Common myeloid progenitor, CD34-positive (primary cell): ENCODE results near the gene OR1C1.
"Not testable (repeated sequence)": the region's sequence is repeated elsewhere in the genome, so short reads cannot be mapped to it uniquely, and the experiment has no call there.

ENCODE experiments used
- CTCF ChIA-PET: fragments of 350-600 bp; sonication (Branson Sonifier 250); formaldehyde crosslinking; loops from one replicate; lab custom pipeline; 2021; ENCODE audit warnings: antibody characterized with exemption; lab: Charles Lee
- POLR2A ChIA-PET: fragments of 350-600 bp; sonication (Branson Sonifier 250); formaldehyde crosslinking; loops from one replicate; lab custom pipeline; 2021; ENCODE audit warnings: antibody characterized with exemption; lab: Charles Lee
- DNase-seq, 3 donors: peaks; one replicate each; pipeline versions ENCODE4 v3.0.0 to v3.0.0-alpha.2; 2013
- H3K27ac ChIP-seq, 2 experiments: 1 replicate in 1 of 2; 2 replicates in 1 of 2; pipeline ENCODE4 v1.7.0; 2013; ENCODE audit warnings: inconsistent platforms in 2 of 2, low read length in 2 of 2, mild to moderate bottlenecking in 2 of 2, low read depth in 1 of 2, moderate library complexity in 1 of 2; ENCODE audit not compliant: severe bottlenecking in 2 of 2, insufficient read depth in 1 of 2, poor library complexity in 1 of 2
- H3K27me3 ChIP-seq, 5 experiments: replicated peaks in 2 of 5; 1 replicate in 3 of 5; 2 replicates in 2 of 5; pipeline versions ENCODE4 v1.6.1 to v1.7.0; 2013; ENCODE audit warnings: low read length in 4 of 5, mild to moderate bottlenecking in 2 of 5, moderate library complexity in 2 of 5, inconsistent platforms in 1 of 5; ENCODE audit not compliant: insufficient read depth in 5 of 5, control insufficient read depth in 4 of 5
- H3K36me3 ChIP-seq, 4 experiments: 1 replicate in 2 of 4; 2 replicates in 2 of 4; pipeline versions ENCODE4 v1.6.1 to v1.7.0; 2013; ENCODE audit warnings: low read length in 3 of 4, control low read depth in 1 of 4, mild to moderate bottlenecking in 1 of 4; ENCODE audit not compliant: control insufficient read depth in 4 of 4, insufficient read depth in 4 of 4
- H3K4me1 ChIP-seq, 4 experiments: 1 replicate in 3 of 4; 2 replicates in 1 of 4; pipeline versions ENCODE4 v1.6.1 to v1.7.1; 2013; ENCODE audit warnings: low read length in 3 of 4, mild to moderate bottlenecking in 3 of 4, control low read depth in 1 of 4, inconsistent platforms in 1 of 4, moderate library complexity in 1 of 4; ENCODE audit not compliant: control insufficient read depth in 4 of 4, insufficient read depth in 4 of 4; ENCODE audit errors: control extremely low read depth in 1 of 4
- H3K4me3 ChIP-seq, 7 experiments: 1 replicate in 4 of 7; 2 replicates in 3 of 7; pipeline versions ENCODE4 v1.5.1 to v1.7.0; 2013; ENCODE audit warnings: mild to moderate bottlenecking in 7 of 7, low read length in 6 of 7, moderate library complexity in 6 of 7, inconsistent platforms in 2 of 7, low read depth in 2 of 7, control low read depth in 1 of 7; ENCODE audit not compliant: insufficient read depth in 4 of 7, control insufficient read depth in 1 of 7; ENCODE audit errors: extremely low read depth in 1 of 7
- H3K9me3 ChIP-seq, 5 experiments: 1 replicate in 4 of 5; 2 replicates in 1 of 5; pipeline versions ENCODE4 v1.6.1 to v1.7.1; 2013; ENCODE audit warnings: low read length in 4 of 5, mild to moderate bottlenecking in 2 of 5, inconsistent platforms in 1 of 5, low read depth in 1 of 5, moderate library complexity in 1 of 5; ENCODE audit not compliant: control insufficient read depth in 4 of 5, insufficient read depth in 2 of 5; ENCODE audit errors: control extremely low read depth in 1 of 5
- WGBS: methylation state at CpG from one replicate; pipeline ENCODE4 v1.1.5; 2013; ENCODE audit not compliant: insufficient coverage; 5-methylcytosine and 5-hydroxymethylcytosine counted together

OR1C1 gene

DNA sequence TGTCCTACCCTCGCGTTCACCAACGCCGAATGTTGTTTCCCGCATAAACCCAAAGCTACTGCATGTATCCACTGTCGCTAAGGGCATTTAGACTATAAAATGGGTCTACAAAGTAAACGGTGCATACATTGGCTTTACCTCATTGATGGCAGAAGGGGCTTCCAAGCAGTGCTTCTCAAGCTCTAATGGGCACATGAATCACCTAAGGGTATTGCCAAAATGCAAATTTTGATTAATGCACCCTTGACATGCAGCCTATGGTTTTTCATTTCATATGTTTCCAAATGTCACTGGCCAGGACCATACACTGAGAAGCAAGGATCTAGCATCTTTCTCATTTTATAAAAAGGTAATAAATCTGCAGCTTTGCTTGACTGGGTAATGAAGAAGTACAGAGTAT lies 46.6 kb downstream of the OR1C1 start:
- ChIA-PET CTCF (interaction anchor here (0.8 kb wide), 1 partner anchor 143 kb away, joined by 3 read pairs; the partner anchor contains the start of gene TRIM58), POLR2A (no interaction called here)
- Histone ChIP-seq H3K27ac (no peak overlapping the region), H3K36me3 (no peaks in the 10 kb centered on the region), H3K4me1 (no peaks in the 10 kb centered on the region), H3K4me3 (no peak overlapping the region), H3K27me3 (no peaks in the 10 kb centered on the region), H3K9me3 (no peaks in the 10 kb centered on the region)
- WGBS, result 100% methylated on average over 6 of the region's 7 CpGs
- no peak for DNase-seq

DNA sequence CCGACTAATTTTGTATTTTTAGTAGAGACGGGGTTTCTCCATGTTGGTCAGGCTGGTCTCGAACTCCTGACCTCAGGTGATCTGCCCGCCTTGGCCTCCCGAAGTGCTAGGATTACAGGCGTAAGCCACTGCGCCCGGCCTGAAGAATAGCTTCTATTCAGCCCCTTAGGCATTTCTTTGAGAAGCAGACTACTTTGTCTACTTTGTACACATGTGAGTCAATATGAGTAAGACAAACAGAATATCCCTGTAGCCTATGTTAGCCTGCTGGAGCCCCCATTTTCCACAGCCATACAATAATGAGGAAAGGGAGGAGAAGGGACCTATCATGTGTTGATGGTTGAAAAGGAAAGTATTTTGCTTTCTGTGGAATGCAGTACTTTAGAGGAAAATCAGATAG lies 49.7 kb downstream of the OR1C1 start:
- H3K36me3 ChIP-seq, H3K27ac ChIP-seq, H3K9me3 ChIP-seq, H3K4me3 ChIP-seq, H3K4me1 ChIP-seq, H3K27me3 ChIP-seq, POLR2A ChIA-PET, DNase-seq, CTCF ChIA-PET: not testable (repeated sequence)
- 100% methylated on average over 6 of the region's 8 CpGs for WGBS
